IMR-90 (cell line): ENCODE results near the gene SLC34A3. TPM values are rescaled to one million over a fixed set of nuclear protein-coding genes. Genes with fewer than 3 reads are reported as not detected.

Source experiments
- ATAC-seq: fragments of 200-7000 bp; cut with Tn5 transposase; 2 replicates; pipeline ENCODE4 v1.9.1; 2020; ENCODE audit warnings: low read depth, mild to moderate bottlenecking, moderate library complexity
- BruUV-seq: library from RNA; stranded (reverse); fragments of 400-500 nt; replicated peaks from 2 replicates; lab custom pipeline; 2021; lab: Mats Ljungman, UMichigan
- CTCF ChIA-PET: fragments of 300-600 bp; formaldehyde crosslinking; extraction: SDS; loops from one replicate; lab custom pipeline; 2021; ENCODE audit warnings: antibody characterized with exemption; lab: Yijun Ruan, JAX
- POLR2A ChIA-PET: fragments of 300-600 bp; sonication (Branson Sonifier 250); formaldehyde crosslinking; loops from one replicate; lab custom pipeline; 2022; ENCODE audit warnings: antibody characterized with exemption; ENCODE audit not compliant: unreplicated experiment; lab: Charles Lee
- DNase-seq: peaks from one replicate; pipeline ENCODE4 v3.0.0; 2013
- H2AFZ ChIP-seq: replicated peaks from 2 replicates; pipeline ENCODE3; 2013; ENCODE audit warnings: low read length, mild to moderate bottlenecking; ENCODE audit not compliant: poor library complexity
- H2AK5ac ChIP-seq: 2 replicates; pipeline ENCODE4 v1.6.1; 2013; ENCODE audit warnings: low read depth, low read length, inconsistent platforms
- H2AK9ac ChIP-seq: replicated peaks from 2 replicates; pipeline ENCODE3; 2013; ENCODE audit warnings: mild to moderate bottlenecking, low read depth, low read length, moderate library complexity; ENCODE audit not compliant: poor library complexity
- H2BK120ac ChIP-seq: 2 replicates; pipeline ENCODE4 v1.6.1; 2013; ENCODE audit warnings: low read depth, low read length, inconsistent platforms
- H2BK15ac ChIP-seq: 3 replicates; pipeline ENCODE4 v1.6.1; 2013; ENCODE audit warnings: low read depth, low read length, inconsistent platforms
- H2BK20ac ChIP-seq: 2 replicates; pipeline ENCODE4 v1.6.1; 2013; ENCODE audit warnings: low read depth, mild to moderate bottlenecking, inconsistent platforms, low read length, moderate library complexity
- H2BK5ac ChIP-seq: 2 replicates; pipeline ENCODE4 v1.6.1; 2013; ENCODE audit warnings: mild to moderate bottlenecking, low read depth, low read length, inconsistent platforms; ENCODE audit not compliant: poor library complexity, severe bottlenecking
- H3K14ac ChIP-seq: replicated peaks from 2 replicates; pipeline ENCODE4 v1.6.1; 2013; ENCODE audit warnings: low read depth, low read length, inconsistent platforms
- H3K18ac ChIP-seq: 2 replicates; pipeline ENCODE4 v1.6.1; 2013; ENCODE audit warnings: low read depth, low read length, control low read depth
- H3K23ac ChIP-seq: 2 replicates; pipeline ENCODE4 v1.6.1; 2013; ENCODE audit warnings: low read depth, low read length, inconsistent platforms
- H3K27ac ChIP-seq: 2 replicates; pipeline ENCODE4 v1.5.1; 2013; ENCODE audit warnings: mild to moderate bottlenecking, control low read depth, low read length; ENCODE audit not compliant: insufficient read depth
- H3K27me3 ChIP-seq: 2 replicates; pipeline ENCODE4 v1.6.1; 2013; ENCODE audit warnings: low read length; ENCODE audit not compliant: control insufficient read depth, insufficient read depth
- H3K36me3 ChIP-seq: 2 replicates; pipeline ENCODE4 v1.6.1; 2013; ENCODE audit warnings: low read length, mixed read lengths; ENCODE audit not compliant: control insufficient read depth, insufficient read depth
- H3K4ac ChIP-seq: 2 replicates; pipeline ENCODE4 v1.6.1; 2013; ENCODE audit warnings: low read depth, low read length, inconsistent platforms
- H3K4me1 ChIP-seq: 2 replicates; pipeline ENCODE4 v1.6.1; 2013; ENCODE audit warnings: low read length, mixed read lengths; ENCODE audit not compliant: control insufficient read depth, insufficient read depth
- H3K4me2 ChIP-seq: 2 replicates; pipeline ENCODE4 v1.6.1; 2013; ENCODE audit warnings: low read depth, mild to moderate bottlenecking, control low read depth, low read length, moderate library complexity
- H3K4me3 ChIP-seq: 2 replicates; pipeline ENCODE4 v1.5.1; 2013; ENCODE audit warnings: low read depth, mild to moderate bottlenecking, control low read depth, low read length, moderate library complexity; ENCODE audit not compliant: insufficient read depth
- H3K56ac ChIP-seq: 2 replicates; pipeline ENCODE4 v1.6.1; 2013; ENCODE audit warnings: low read length, inconsistent platforms; ENCODE audit not compliant: insufficient read depth; ENCODE audit errors: extremely low read depth
- H3K79me1 ChIP-seq, 2 experiments: 2 replicates each; pipeline ENCODE4 v1.6.1; 2013; ENCODE audit warnings: low read length in 2 of 2, inconsistent platforms in 1 of 2, low read depth in 1 of 2
- H3K9ac ChIP-seq: 2 replicates; pipeline ENCODE4 v1.6.1; 2013; ENCODE audit warnings: low read depth, low read length, control low read depth
- H3K9me1 ChIP-seq: 2 replicates; pipeline ENCODE4 v1.6.1; 2013; ENCODE audit warnings: low read length, inconsistent platforms; ENCODE audit not compliant: insufficient read depth
- H3K9me3 ChIP-seq: 2 replicates; pipeline ENCODE4 v1.6.1; 2013; ENCODE audit warnings: low read length; ENCODE audit not compliant: control insufficient read depth, insufficient read depth
- H4K20me1 ChIP-seq: 2 replicates; pipeline ENCODE4 v1.6.1; 2013; ENCODE audit warnings: low read length, inconsistent platforms; ENCODE audit not compliant: insufficient read depth
- H4K5ac ChIP-seq: 2 replicates; pipeline ENCODE4 v1.6.1; 2013; ENCODE audit warnings: mild to moderate bottlenecking, low read depth, low read length, control low read depth
- H4K8ac ChIP-seq, 2 experiments: 2 replicates each; pipeline ENCODE4 v1.6.1; 2013; ENCODE audit warnings: low read depth in 2 of 2, low read length in 2 of 2, control low read depth in 1 of 2, inconsistent platforms in 1 of 2
- H4K91ac ChIP-seq: 2 replicates; pipeline ENCODE4 v1.6.1; 2013; ENCODE audit warnings: low read depth, low read length, inconsistent platforms; ENCODE audit not compliant: insufficient read depth
- POLR2A ChIP-seq: IDR thresholded peaks from 2 replicates; pipeline ENCODE4 v1.6.1; 2012; ENCODE audit warnings: mild to moderate bottlenecking, low read depth, low read length
- WGBS, 2 experiments: methylation state at CpG; one replicate each; pipeline versions ENCODE4 v1.1.5 to v1.1.7; 2013; ENCODE audit warnings: missing lambda C conversion rate in 2 of 2; ENCODE audit not compliant: insufficient read length in 1 of 2; ENCODE audit errors: extremely low coverage in 2 of 2; 5-methylcytosine and 5-hydroxymethylcytosine counted together
- dilution Hi-C: fragments of 300-500 bp; cut with HindIII; formaldehyde crosslinking; loops from one replicate; pipeline ENCODE4 v1.14.3; 2018; ENCODE audit warnings: low sequenced_read_pairs; ENCODE audit not compliant: unreplicated experiment
- in situ Hi-C: fragments of 300-500 bp; cut with MboI; formaldehyde crosslinking; loops from 3 replicates; pipeline ENCODE4 v1.14.3; 2019; ENCODE audit warnings: low sequenced_read_pairs, inconsistent platforms, mixed read lengths
- intact Hi-C: fragments of 100-400 bp; cut with micrococcal nuclease; formaldehyde crosslinking; loops from 2 replicates; pipeline ENCODE4 v1.10.0; 2022
- polyA plus RNA-seq, 3 experiments: library from polyadenylated mRNA; depleted of rRNA; stranded (reverse); fragments of >200 nt; gene quantifications; 2 replicates each; pipeline ENCODE4 v1.2.3, GENCODE V29; 2012; ENCODE audit warnings: low replicate concordance in 1 of 3
- total RNA-seq: library from RNA; depleted of rRNA; stranded (reverse); fragments of >200 nt; gene quantifications from 2 replicates; pipeline ENCODE4 v1.2.3, GENCODE V29; 2012

The SLC34A3 gene
- total and polyA plus RNA-seq, 2 of the 4 experiments (the other 2 are of a cell fraction) = not detected

- no peak overlapping the region for H3K23ac ChIP-seq
- no peak for TF ChIP-seq POLR2A
- no peak overlapping the region for H4K91ac ChIP-seq
- H3K4me2 ChIP-seq = no peak overlapping the region
- peaks cover 22% of the 10 kb centered on the region for H3K36me3 ChIP-seq
- H4K20me1 ChIP-seq = no peaks in the 10 kb centered on the region
- no peak overlapping the region for H4K8ac ChIP-seq
- dilution Hi-C loops = no loop called here
- BruUV-seq = no TSS peak
- no peak overlapping the region for H2AK5ac ChIP-seq
- ATAC-seq = no peak
- H3K79me1 ChIP-seq = peaks cover 4 to 5% of the 10 kb centered on the region in 2 experiments
- no peak overlapping the region for H2AFZ ChIP-seq
- no peak overlapping the region for H2BK15ac ChIP-seq
- H3K9me1 ChIP-seq = no peaks in the 10 kb centered on the region
- no peaks in the 10 kb centered on the region for H3K4me1 ChIP-seq
- no peak overlapping the region for H2BK120ac ChIP-seq
- H3K14ac ChIP-seq = no peak overlapping the region
- no peak overlapping the region for H2BK20ac ChIP-seq
- 90% methylated on average over 15 of the region's 21 CpGs; no CpG with 5 or more reads in 1 of the 2 experiments for WGBS, 2 experiments
- ChIA-PET POLR2A (no interaction called here), CTCF (no interaction called here)
- no peak overlapping the region for H2BK5ac ChIP-seq
- H3K27me3 ChIP-seq = no peaks in the 10 kb centered on the region
- H3K18ac ChIP-seq = no peak overlapping the region
- no peak overlapping the region for H3K4me3 ChIP-seq
- no peak overlapping the region for H3K4ac ChIP-seq
- no peak overlapping the region for H3K9ac ChIP-seq
- no peaks in the 10 kb centered on the region for H3K9me3 ChIP-seq
- H2AK9ac ChIP-seq = no peak overlapping the region
- H3K56ac ChIP-seq = no peak overlapping the region
- in situ Hi-C loops = no loop called here
- no peak for DNase-seq
- no peak overlapping the region for H4K5ac ChIP-seq
- H3K27ac ChIP-seq = no peak overlapping the region
- intact Hi-C loops = no loop called here
Observed at GRCh38 chr9:137212520-137212919, 18.2 kb upstream of the SLC34A3 start.
